ENCODE measurements around the gene LRRC10. TPM values are rescaled to one million over a fixed set of nuclear protein-coding genes. Genes with fewer than 3 reads are reported as not detected.

LRRC10 gene
- total and polyA plus RNA-seq, 7 donors, result 0.03 TPM; not detected in 6

DNA sequence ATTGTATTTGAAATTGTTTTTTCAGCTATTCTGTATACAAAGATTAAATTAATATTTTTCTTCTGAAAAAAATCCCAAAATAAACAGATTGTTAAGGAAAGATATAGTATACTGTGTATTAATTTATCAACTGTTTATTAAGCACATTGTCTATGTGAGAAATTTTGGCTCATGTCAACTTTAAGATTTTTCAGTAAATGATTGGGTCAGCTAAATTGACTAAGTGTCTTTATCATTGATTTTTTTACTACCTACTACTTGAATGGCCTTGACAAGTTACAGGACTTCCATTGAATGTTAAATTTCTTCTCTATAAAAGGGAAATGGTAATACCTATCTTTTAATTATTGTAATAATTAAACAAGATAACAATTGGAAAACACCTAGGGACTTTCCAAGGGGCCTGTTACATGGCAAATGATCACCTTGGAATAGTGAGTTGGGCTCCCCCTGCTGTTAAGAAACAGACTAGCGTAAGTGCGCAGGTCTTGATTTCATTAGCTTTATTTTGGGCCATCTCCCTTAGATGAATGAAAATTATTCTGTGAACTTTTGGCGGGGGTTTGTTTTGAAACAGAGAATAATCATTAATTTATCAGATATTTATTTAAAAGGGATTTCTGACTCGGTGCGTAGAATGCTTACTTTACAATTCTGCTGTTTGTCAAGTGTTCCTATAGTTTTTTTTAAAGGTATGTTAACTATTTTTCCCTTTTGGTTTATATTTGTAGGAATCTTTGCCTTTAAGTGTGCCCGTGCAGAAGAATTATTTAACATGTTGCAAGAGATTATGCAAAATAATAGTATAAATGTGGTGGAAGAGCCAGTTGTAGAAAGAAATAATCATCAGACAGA, 39.9 kb downstream of the LRRC10 start:
- Histone ChIP-seq H3K9me3 (no peaks in the 10 kb centered on the region), H3K4me3 (no peak overlapping the region), H3K27me3 (ENCODE audit: insufficient read depth in 3 of 3, low read length in 2 of 3) (no peaks in the 10 kb centered on the region), H3K27ac (peak overlapping the region; percentile 36), H3K4me1 (peaks cover 4% of the 10 kb centered on the region), H3K36me3 (ENCODE audit: insufficient read depth in 1 of 2, low read depth in 1 of 2) (peaks cover 0 to 69% of the 10 kb centered on the region in 2 donors)
- peak; percentile 69 to 90 (median 77) for ATAC-seq
- intact Hi-C loops (cut with DNase I), result loop anchor here (2.0 to 10.0 kb wide), 3 partner anchors 100 to 213 kb away; partner anchors contain the start of genes FRS2 (in 2 of the 2) and YEATS4 (in 2 of the 2)
- TF ChIP-seq CTCF (IDR thresholded peaks at IDR 0.05), result peak; percentile 83
- WGBS, 3 donors, result 49 to 57% (median 52%) methylated on average over 6 of the region's 6 CpGs
- no peak for DNase-seq

GRCh38 chr12:69570000-69570516, 40.6 kb downstream of the LRRC10 start:
- H3K9me3 ChIP-seq, result no peaks in the 10 kb centered on the region
- H3K36me3 ChIP-seq (ENCODE audit: insufficient read depth in 1 of 2, low read depth in 1 of 2), result peaks cover 0 to 69% of the 10 kb centered on the region in 2 donors
- H3K4me1 ChIP-seq, result peaks cover 4% of the 10 kb centered on the region
- DNase-seq (no peak), ATAC-seq (no peak)
- TF ChIP-seq CTCF (IDR thresholded peaks at IDR 0.05), result no peak
- intact Hi-C loops (cut with DNase I), result loop anchor here (2.0 to 10.0 kb wide), 4 partner anchors 99 to 213 kb away; partner anchors contain the start of genes FRS2 (in 2 of the 2) and YEATS4 (in 2 of the 2)
- H3K27me3 ChIP-seq (ENCODE audit: insufficient read depth in 3 of 3, low read length in 2 of 3), result no peaks in the 10 kb centered on the region
- peak overlapping the region; percentile 36 for H3K27ac ChIP-seq
- H3K4me3 ChIP-seq, result no peak overlapping the region
- 91 to 92% (median 92%) methylated on average over 10 of the region's 10 CpGs for WGBS, 3 donors

DNA sequence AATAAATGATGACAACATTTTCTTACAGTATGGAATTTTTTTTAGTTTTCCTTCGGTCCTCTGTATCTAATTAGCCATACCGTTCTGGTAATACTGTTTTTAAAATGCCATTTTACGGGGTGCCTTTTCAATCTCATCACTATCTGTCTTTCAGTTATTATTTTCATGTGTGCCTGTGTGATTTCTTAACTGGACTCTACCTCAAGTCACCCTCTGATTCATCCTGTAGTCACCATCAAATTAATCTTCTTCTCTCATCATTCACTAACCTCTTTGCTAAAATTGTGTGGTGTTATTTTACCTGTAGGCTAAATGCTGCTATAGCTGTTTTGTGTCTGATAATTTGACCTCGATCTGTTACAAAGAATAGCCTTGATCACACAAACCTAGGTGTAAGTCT, 41.5 kb downstream of the LRRC10 start:
- WGBS, 3 donors, result 51 to 74% (median 67%) methylated on average over 4 of the region's 4 CpGs
- DNase-seq, result no peak
- Histone ChIP-seq H3K9me3 (no peaks in the 10 kb centered on the region), H3K4me1 (peaks cover 4% of the 10 kb centered on the region), H3K4me3 (no peak overlapping the region), H3K27me3 (ENCODE audit: insufficient read depth in 3 of 3, low read length in 2 of 3) (no peaks in the 10 kb centered on the region), H3K27ac (peak overlapping the region; percentile 36), H3K36me3 (ENCODE audit: insufficient read depth in 1 of 2, low read depth in 1 of 2) (peaks cover 0 to 69% of the 10 kb centered on the region in 2 donors)
- TF ChIP-seq CTCF (IDR thresholded peaks at IDR 0.05), result no peak
- intact Hi-C loops (cut with DNase I), result loop anchor here (5.0 kb wide), 1 partner anchor 152 kb away; no protein-coding TSS in a partner anchor
- ATAC-seq, result peak; percentile 41 to 76 (median 54)

DNA sequence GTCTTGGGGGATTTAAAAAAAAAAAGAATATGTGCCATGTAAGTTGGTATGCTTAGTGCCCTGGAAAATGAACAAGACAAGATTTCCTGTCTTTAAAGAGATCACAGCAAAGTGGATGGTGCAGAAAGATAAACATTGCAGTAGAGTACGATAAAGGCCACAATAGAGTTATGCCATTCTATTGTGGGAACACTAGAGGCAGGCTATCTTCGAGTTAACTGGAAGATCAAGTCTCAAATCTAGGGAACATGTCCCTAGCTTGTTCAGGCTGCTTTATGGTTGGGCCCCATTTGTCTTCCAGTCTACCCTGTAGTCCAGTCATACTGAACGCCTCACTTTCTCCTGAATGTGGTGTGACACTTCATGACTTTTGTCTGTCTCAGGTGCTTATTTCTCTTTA, 44.1 kb downstream of the LRRC10 start:
- Histone ChIP-seq H3K4me3 (no peak overlapping the region), H3K27ac (no peak overlapping the region), H3K27me3 (ENCODE audit: insufficient read depth in 3 of 3, low read length in 2 of 3) (no peaks in the 10 kb centered on the region), H3K36me3 (ENCODE audit: insufficient read depth in 1 of 2, low read depth in 1 of 2) (peaks cover 0 to 58% of the 10 kb centered on the region in 2 donors), H3K4me1 (peaks cover 4% of the 10 kb centered on the region), H3K9me3 (no peaks in the 10 kb centered on the region)
- 81 to 91% (median 88%) methylated on average over 3 of the region's 3 CpGs for WGBS, 3 donors
- DNase-seq (no peak), ATAC-seq (no peak)
- no peak for TF ChIP-seq CTCF (IDR thresholded peaks at IDR 0.05)
- intact Hi-C loops (cut with DNase I), result loop anchor here (5.0 kb wide), 1 partner anchor 149 kb away; no protein-coding TSS in a partner anchor

Measured in psoas muscle (tissue), 8 donors.